A549 (cell line): ENCODE measurements around the gene ABTB1.

Source experiments
- CHD4 ChIP-seq: fragments of 200-600 bp; sonication (generic); IDR thresholded peaks from 2 replicates; pipeline ENCODE4 v1.6.1; 2016; ENCODE audit warnings: antibody characterized with exemption, mild to moderate bottlenecking, borderline replicate concordance
- CTCF ChIP-seq: fragments of >200 bp; sonication (Bioruptor Twin); formaldehyde crosslinking; IDR thresholded peaks from 3 replicates; pipeline ENCODE4 v1.5.1; 2016
- EP300 ChIP-seq, 2 experiments: fragments of >200 bp; sonication (Bioruptor Twin); formaldehyde crosslinking; IDR thresholded peaks; 2 replicates in 1 of 2; 3 replicates in 1 of 2; pipeline ENCODE4 v1.6.1; 2016 to 2017
- POLR2A ChIP-seq: IDR thresholded peaks from 2 replicates; pipeline ENCODE4 v1.6.1; 2012; ENCODE audit warnings: mild to moderate bottlenecking, low read length
- RCOR1 ChIP-seq: fragments of 150-350 bp; IDR thresholded peaks from 2 replicates; pipeline ENCODE4 v1.6.1; 2014; ENCODE audit warnings: antibody characterized with exemption, low read length, low read depth
- RNF2 ChIP-seq: fragments of 200-600 bp; sonication (generic); IDR thresholded peaks from 2 replicates; pipeline ENCODE4 v1.6.1; 2016; ENCODE audit warnings: low read depth, mild to moderate bottlenecking, antibody characterized with exemption, moderate library complexity, borderline replicate concordance
- TFCP2L1 ChIP-seq: fragments of 250-450 bp; sonication (Bioruptor Pico); IDR thresholded peaks from 2 replicates; pipeline ENCODE4 v1.5.0; 2021; ENCODE audit warnings: mild to moderate bottlenecking
- ZNF302 ChIP-seq: fragments of 250-450 bp; sonication (Bioruptor Pico); IDR thresholded peaks from 2 replicates; pipeline ENCODE4 v1.9.0; 2021; ENCODE audit warnings: inconsistent platforms, mild to moderate bottlenecking, moderate library complexity

GRCh38 chr3:127660621-127661251 lies 12.0 kb upstream of the ABTB1 start:
- TF ChIP-seq CTCF, result no peak
- TF ChIP-seq CHD4, result no peak
- TF ChIP-seq POLR2A, result no peak
- no peak for TF ChIP-seq RCOR1
- TF ChIP-seq TFCP2L1 (CRISPR knock-in tag), result no peak
- TF ChIP-seq RNF2, result no peak
- TF ChIP-seq EP300 (IDR thresholded peaks at IDR 0.05), result no peak
- no peak for TF ChIP-seq ZNF302 (CRISPR knock-in tag)
